Measurements from ENCODE around the gene ACTL10.
"Not testable (repeated sequence)": the region's sequence is repeated elsewhere in the genome, so short reads cannot be mapped to it uniquely, and the experiment has no call there.

Gene ACTL10

GRCh38 chr20:33666293-33667244, at the start of gene ACTL10:
Gene ACTL10 (plus strand): TSS chr20:33666943. CDS start chr20:33667498, 555 bp downstream.
- peak; percentile 83 to 96 for DNase-seq

GRCh38 chr20:33621717-33622400, 44.9 kb upstream of the ACTL10 start:
- DNase-seq: no peak

- DNase-seq: no peak
Observed at GRCh38 chr20:33622705-33623365, 43.9 kb upstream of the ACTL10 start.

- no peak for DNase-seq
Observed at GRCh38 chr20:33624399-33624798, 42.3 kb upstream of the ACTL10 start.

- DNase-seq: no peak
Observed at GRCh38 chr20:33626190-33626589, 40.6 kb upstream of the ACTL10 start.

GRCh38 chr20:33627577-33628216, 39.0 kb upstream of the ACTL10 start:
- DNase-seq: no peak

GRCh38 chr20:33629533-33629932, 37.2 kb upstream of the ACTL10 start:
- no peak for DNase-seq

GRCh38 chr20:33629979-33630378, 36.8 kb upstream of the ACTL10 start:
- no peak for DNase-seq

- no peak for DNase-seq
Observed at GRCh38 chr20:33630507-33630906, 36.2 kb upstream of the ACTL10 start.

GRCh38 chr20:33631910-33632309, 34.8 kb upstream of the ACTL10 start:
- DNase-seq: not testable (repeated sequence)

- no peak for DNase-seq
Observed at GRCh38 chr20:33635341-33635740, 31.4 kb upstream of the ACTL10 start.

- DNase-seq: no peak
Observed at GRCh38 chr20:33636776-33637175, 30.0 kb upstream of the ACTL10 start.

GRCh38 chr20:33640287-33640686, 26.5 kb upstream of the ACTL10 start:
- no peak for DNase-seq

- no peak for DNase-seq
Observed at GRCh38 chr20:33644313-33645071, 22.3 kb upstream of the ACTL10 start.

- DNase-seq: no peak
Observed at GRCh38 chr20:33645072-33645358, 21.7 kb upstream of the ACTL10 start.

- no peak for DNase-seq
Observed at GRCh38 chr20:33645396-33645795, 21.3 kb upstream of the ACTL10 start.

- no peak for DNase-seq
Observed at GRCh38 chr20:33646191-33646590, 20.6 kb upstream of the ACTL10 start.

GRCh38 chr20:33646959-33647602, 19.7 kb upstream of the ACTL10 start:
- DNase-seq: not testable (repeated sequence)

- no peak for DNase-seq
Observed at GRCh38 chr20:33647603-33648395, 18.9 kb upstream of the ACTL10 start.

- DNase-seq: no peak
Observed at GRCh38 chr20:33648396-33649004, 18.2 kb upstream of the ACTL10 start.

Measured in stimulated activated CD4-positive, alpha-beta T cell treated with anti-CD3 and anti-CD28 coated beads, Interleukin-2, amount 100 ng/mL, for 24 hours (primary cell).